HepG2 (cell line): ENCODE results near the gene ANAPC2. TPM values are rescaled to one million over a fixed set of nuclear protein-coding genes. Genes with fewer than 3 reads are reported as not detected.
A peak's percentile ranks its signal among the peaks of the same experiment; 100 is the strongest.

Source experiments
- CENPX ChIP-seq: sonication (generic); formaldehyde crosslinking; IDR thresholded peaks from 2 replicates; pipeline ENCODE4 v1.9.0; 2021; ENCODE audit warnings: mild to moderate bottlenecking, missing genetic modification reagents, moderate library complexity
- EEA1 ChIP-seq: sonication (generic); formaldehyde crosslinking; IDR thresholded peaks from 2 replicates; pipeline ENCODE4 v1.5.1; 2020; ENCODE audit warnings: mild to moderate bottlenecking, missing genetic modification reagents, borderline replicate concordance
- JUNB ChIP-seq: sonication (generic); formaldehyde crosslinking; IDR thresholded peaks from 2 replicates; pipeline ENCODE4 v1.8.0; 2022; ENCODE audit warnings: missing genetic modification reagents, mild to moderate bottlenecking, borderline replicate concordance
- KDM6A ChIP-seq: IDR thresholded peaks from 2 replicates; pipeline ENCODE4 v1.6.1; 2016; ENCODE audit warnings: low read depth
- KLF16 ChIP-seq, 2 experiments: sonication (generic) in 1 of 2; formaldehyde crosslinking in 1 of 2; IDR thresholded peaks; 2 replicates each; pipeline versions ENCODE4 v1.6.1 to v1.8.0; 2016 to 2023; ENCODE audit warnings: missing genetic modification reagents in 2 of 2, missing compliant biosample characterization in 1 of 2
- NFE2 ChIP-seq: sonication (generic); formaldehyde crosslinking; IDR thresholded peaks from 2 replicates; pipeline ENCODE4 v1.4.0; 2020; ENCODE audit warnings: missing genetic modification reagents
- REPIN1 ChIP-seq: sonication (generic); formaldehyde crosslinking; IDR thresholded peaks from 2 replicates; pipeline ENCODE4 v1.8.0; 2022; ENCODE audit warnings: missing genetic modification reagents, low read depth, mild to moderate bottlenecking, borderline replicate concordance
- SMAD1 ChIP-seq: sonication (generic); formaldehyde crosslinking; IDR thresholded peaks from 2 replicates; pipeline ENCODE4 v1.4.0; 2020; ENCODE audit warnings: missing genetic modification reagents, low read depth, mild to moderate bottlenecking, borderline replicate concordance
- TBX2 ChIP-seq: sonication (generic); formaldehyde crosslinking; IDR thresholded peaks from 2 replicates; pipeline ENCODE4 v1.5.0; 2020; ENCODE audit warnings: missing genetic modification reagents, mild to moderate bottlenecking, borderline replicate concordance
- WIZ ChIP-seq: sonication (generic); formaldehyde crosslinking; IDR thresholded peaks from 2 replicates; pipeline ENCODE4 v1.5.1; 2020; ENCODE audit warnings: mild to moderate bottlenecking, missing genetic modification reagents
- ZFX ChIP-seq: sonication (generic); formaldehyde crosslinking; IDR thresholded peaks from 2 replicates; pipeline ENCODE4 v1.4.0; 2020; ENCODE audit warnings: mild to moderate bottlenecking, low read depth, missing genetic modification reagents, moderate library complexity
- ZNF138 ChIP-seq: sonication (generic); formaldehyde crosslinking; IDR thresholded peaks from 2 replicates; pipeline ENCODE4 v1.5.0; 2020; ENCODE audit warnings: mild to moderate bottlenecking, low read depth, missing genetic modification reagents
- ZNF614 ChIP-seq: IDR thresholded peaks from 2 replicates; pipeline ENCODE4 v1.6.1; 2018; ENCODE audit warnings: missing biosample characterization, missing genetic modification reagents, inconsistent platforms, borderline replicate concordance
- ZNF746 ChIP-seq: sonication (generic); formaldehyde crosslinking; IDR thresholded peaks from 2 replicates; pipeline ENCODE4 v1.8.0; 2022; ENCODE audit warnings: mild to moderate bottlenecking, missing genetic modification reagents
- ZNF749 ChIP-seq: sonication (generic); formaldehyde crosslinking; IDR thresholded peaks from 2 replicates; pipeline ENCODE4 v1.8.0; 2022; ENCODE audit warnings: mild to moderate bottlenecking, missing genetic modification reagents, moderate library complexity, borderline replicate concordance
- ZZZ3 ChIP-seq: sonication (generic); formaldehyde crosslinking; IDR thresholded peaks from 2 replicates; pipeline ENCODE4 v1.4.0; 2020; ENCODE audit warnings: missing genetic modification reagents, mild to moderate bottlenecking, borderline replicate concordance
- polyA plus RNA-seq, 8 experiments: library from polyadenylated mRNA; depleted of rRNA in 3 of 8; stranded (reverse) in 7 of 8; unstranded in 1 of 8; fragments of >200 nt; fragmentation: Illumina TruSeq in 4 of 8; extraction: Trizol in 4 of 8; gene quantifications; 2 replicates each; pipeline versions ENCODE4 v1.2.1 to v1.2.3, GENCODE V29; 2011 to 2016; ENCODE audit warnings: low read depth in 4 of 8, missing spikeins in 1 of 8, mixed read lengths in 1 of 8; ENCODE audit not compliant: insufficient read depth in 1 of 8
- total RNA-seq, 5 experiments: library from RNA; depleted of rRNA; stranded (reverse); fragments of >200 nt; fragmentation: Illumina TruSeq; extraction: Trizol; gene quantifications; 2 replicates each; pipeline ENCODE4 v1.2.3, GENCODE V29; 2016; ENCODE audit warnings: low read depth in 1 of 5
- TF ChIP-seq, protein P1 (sequence below): sonication (generic); formaldehyde crosslinking; IDR thresholded peaks from 2 replicates; pipeline ENCODE4 v1.8.0; 2022; ENCODE audit warnings: mild to moderate bottlenecking, missing genetic modification reagents, moderate library complexity
- TF ChIP-seq, protein P2 (sequence below): IDR thresholded peaks from 2 replicates; pipeline ENCODE4 v1.6.1; 2016; ENCODE audit warnings: missing genetic modification reagents, missing compliant biosample characterization
- TF ChIP-seq, protein P3 (sequence below): sonication (generic); formaldehyde crosslinking; IDR thresholded peaks from 2 replicates; pipeline ENCODE4 v1.5.0; 2020; ENCODE audit warnings: missing genetic modification reagents
- TF ChIP-seq, protein P4 (sequence below): sonication (generic); formaldehyde crosslinking; IDR thresholded peaks from 2 replicates; pipeline ENCODE4 v1.9.0; 2021; ENCODE audit warnings: missing genetic modification reagents, borderline replicate concordance
- TF ChIP-seq, protein P5 (sequence below), 2 experiments: fragments of 450-650 bp in 1 of 2; sonication (generic) in 1 of 2; formaldehyde crosslinking; IDR thresholded peaks; 2 replicates each; pipeline versions ENCODE4 v1.5.0 to v1.8.0; 2020 to 2022; ENCODE audit warnings: mild to moderate bottlenecking in 1 of 2, missing genetic modification reagents in 1 of 2

Gene ANAPC2
- total and polyA plus RNA-seq, 2 of the 13 experiments (the other 11 are each of a cell fraction or from before 2014, with no cell fraction given), result 12.3 to 15.4 TPM

DNA sequence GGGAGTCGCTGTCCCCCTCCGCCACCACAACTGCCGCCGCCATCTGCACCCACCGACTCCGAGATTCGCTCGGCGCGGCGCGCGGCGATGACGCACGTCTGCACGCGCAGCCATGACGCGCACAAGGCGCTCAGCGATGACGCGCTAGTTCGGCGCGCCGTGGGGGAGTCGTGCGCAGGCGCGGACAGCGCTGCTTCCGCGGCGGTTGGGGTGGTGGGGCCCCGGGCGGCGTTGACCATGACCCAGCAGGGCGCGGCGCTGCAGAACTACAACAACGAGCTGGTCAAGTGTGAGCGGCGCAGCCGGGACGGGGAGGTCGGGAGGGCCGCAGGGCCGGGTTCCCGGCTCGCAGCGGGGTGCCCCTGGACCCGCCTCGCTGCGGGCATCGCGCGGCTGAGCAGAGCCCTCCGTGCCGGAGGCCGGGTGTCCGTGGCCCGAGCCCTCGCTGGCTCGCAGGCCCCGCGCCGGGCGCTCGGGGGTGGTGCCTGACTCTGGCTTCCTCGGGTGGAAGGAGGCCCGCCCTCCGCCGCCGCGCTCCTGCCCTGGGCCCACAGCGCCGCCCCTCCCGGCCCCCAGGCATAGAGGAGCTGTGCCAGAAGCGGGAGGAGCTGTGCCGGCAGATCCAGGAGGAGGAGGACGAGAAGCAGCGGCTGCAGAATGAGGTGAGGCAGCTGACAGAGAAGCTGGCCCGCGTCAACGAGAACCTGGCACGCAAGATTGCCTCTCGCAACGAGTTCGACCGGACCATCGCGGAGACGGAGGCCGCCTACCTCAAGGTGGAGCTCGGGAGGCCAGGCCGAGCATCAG, at the start of gene ANAPC2, which contains the start of gene SSNA1 (continued):
- TF ChIP-seq, protein P1, sequence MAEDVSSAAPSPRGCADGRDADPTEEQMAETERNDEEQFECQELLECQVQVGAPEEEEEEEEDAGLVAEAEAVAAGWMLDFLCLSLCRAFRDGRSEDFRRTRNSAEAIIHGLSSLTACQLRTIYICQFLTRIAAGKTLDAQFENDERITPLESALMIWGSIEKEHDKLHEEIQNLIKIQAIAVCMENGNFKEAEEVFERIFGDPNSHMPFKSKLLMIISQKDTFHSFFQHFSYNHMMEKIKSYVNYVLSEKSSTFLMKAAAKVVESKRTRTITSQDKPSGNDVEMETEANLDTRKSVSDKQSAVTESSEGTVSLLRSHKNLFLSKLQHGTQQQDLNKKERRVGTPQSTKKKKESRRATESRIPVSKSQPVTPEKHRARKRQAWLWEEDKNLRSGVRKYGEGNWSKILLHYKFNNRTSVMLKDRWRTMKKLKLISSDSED (CRISPR knock-in tag), result no peak
- TF ChIP-seq ZNF746 (peak; percentile 45), ZFX (peak; percentile 93), REPIN1 (CRISPR knock-in tag) (peak; percentile 95), NFE2 (CRISPR knock-in tag) (no peak), SMAD1 (CRISPR knock-in tag) (0 out of 2 replicates have a peak, but pooled peaks have one; percentile 94), ZZZ3 (CRISPR knock-in tag) (peak; percentile 90; the same call in 1 of the 2 replicates), ZNF614 (CRISPR knock-in tag) (0 out of 2 replicates have a peak, but pooled peaks have one; percentile 63), ZNF138 (CRISPR knock-in tag) (peak; percentile 53; the same call in 1 of the 2 replicates), ZNF749 (CRISPR knock-in tag) (no peak; the same call in 1 of the 2 replicates), KLF16 (CRISPR knock-in tag; IDR thresholded peaks at IDR 0.05) (peak in 1 of 2 experiments; percentile 75; a peak in 2 of 4 replicates), KDM6A (CRISPR knock-in tag) (no peak), CENPX (CRISPR knock-in tag) (no peak), EEA1 (CRISPR knock-in tag) (peak; percentile 78; the same call in 1 of the 2 replicates), WIZ (CRISPR knock-in tag) (peak; percentile 82; the same call in 1 of the 2 replicates), JUNB (CRISPR knock-in tag) (no peak), TBX2 (peak; percentile 84; the same call in 1 of the 2 replicates)
- TF ChIP-seq, protein P2, sequence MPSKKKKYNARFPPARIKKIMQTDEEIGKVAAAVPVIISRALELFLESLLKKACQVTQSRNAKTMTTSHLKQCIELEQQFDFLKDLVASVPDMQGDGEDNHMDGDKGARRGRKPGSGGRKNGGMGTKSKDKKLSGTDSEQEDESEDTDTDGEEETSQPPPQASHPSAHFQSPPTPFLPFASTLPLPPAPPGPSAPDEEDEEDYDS (CRISPR knock-in tag), result peak; percentile 67
- TF ChIP-seq, protein P3, sequence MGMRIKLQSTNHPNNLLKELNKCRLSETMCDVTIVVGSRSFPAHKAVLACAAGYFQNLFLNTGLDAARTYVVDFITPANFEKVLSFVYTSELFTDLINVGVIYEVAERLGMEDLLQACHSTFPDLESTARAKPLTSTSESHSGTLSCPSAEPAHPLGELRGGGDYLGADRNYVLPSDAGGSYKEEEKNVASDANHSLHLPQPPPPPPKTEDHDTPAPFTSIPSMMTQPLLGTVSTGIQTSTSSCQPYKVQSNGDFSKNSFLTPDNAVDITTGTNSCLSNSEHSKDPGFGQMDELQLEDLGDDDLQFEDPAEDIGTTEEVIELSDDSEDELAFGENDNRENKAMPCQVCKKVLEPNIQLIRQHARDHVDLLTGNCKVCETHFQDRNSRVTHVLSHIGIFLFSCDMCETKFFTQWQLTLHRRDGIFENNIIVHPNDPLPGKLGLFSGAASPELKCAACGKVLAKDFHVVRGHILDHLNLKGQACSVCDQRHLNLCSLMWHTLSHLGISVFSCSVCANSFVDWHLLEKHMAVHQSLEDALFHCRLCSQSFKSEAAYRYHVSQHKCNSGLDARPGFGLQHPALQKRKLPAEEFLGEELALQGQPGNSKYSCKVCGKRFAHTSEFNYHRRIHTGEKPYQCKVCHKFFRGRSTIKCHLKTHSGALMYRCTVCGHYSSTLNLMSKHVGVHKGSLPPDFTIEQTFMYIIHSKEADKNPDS, result 0 out of 2 replicates have a peak, but pooled peaks have one; percentile 23
- TF ChIP-seq, protein P4, sequence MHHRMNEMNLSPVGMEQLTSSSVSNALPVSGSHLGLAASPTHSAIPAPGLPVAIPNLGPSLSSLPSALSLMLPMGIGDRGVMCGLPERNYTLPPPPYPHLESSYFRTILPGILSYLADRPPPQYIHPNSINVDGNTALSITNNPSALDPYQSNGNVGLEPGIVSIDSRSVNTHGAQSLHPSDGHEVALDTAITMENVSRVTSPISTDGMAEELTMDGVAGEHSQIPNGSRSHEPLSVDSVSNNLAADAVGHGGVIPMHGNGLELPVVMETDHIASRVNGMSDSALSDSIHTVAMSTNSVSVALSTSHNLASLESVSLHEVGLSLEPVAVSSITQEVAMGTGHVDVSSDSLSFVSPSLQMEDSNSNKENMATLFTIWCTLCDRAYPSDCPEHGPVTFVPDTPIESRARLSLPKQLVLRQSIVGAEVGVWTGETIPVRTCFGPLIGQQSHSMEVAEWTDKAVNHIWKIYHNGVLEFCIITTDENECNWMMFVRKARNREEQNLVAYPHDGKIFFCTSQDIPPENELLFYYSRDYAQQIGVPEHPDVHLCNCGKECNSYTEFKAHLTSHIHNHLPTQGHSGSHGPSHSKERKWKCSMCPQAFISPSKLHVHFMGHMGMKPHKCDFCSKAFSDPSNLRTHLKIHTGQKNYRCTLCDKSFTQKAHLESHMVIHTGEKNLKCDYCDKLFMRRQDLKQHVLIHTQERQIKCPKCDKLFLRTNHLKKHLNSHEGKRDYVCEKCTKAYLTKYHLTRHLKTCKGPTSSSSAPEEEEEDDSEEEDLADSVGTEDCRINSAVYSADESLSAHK (CRISPR knock-in tag), result peak; percentile 75
- TF ChIP-seq, protein P5, sequence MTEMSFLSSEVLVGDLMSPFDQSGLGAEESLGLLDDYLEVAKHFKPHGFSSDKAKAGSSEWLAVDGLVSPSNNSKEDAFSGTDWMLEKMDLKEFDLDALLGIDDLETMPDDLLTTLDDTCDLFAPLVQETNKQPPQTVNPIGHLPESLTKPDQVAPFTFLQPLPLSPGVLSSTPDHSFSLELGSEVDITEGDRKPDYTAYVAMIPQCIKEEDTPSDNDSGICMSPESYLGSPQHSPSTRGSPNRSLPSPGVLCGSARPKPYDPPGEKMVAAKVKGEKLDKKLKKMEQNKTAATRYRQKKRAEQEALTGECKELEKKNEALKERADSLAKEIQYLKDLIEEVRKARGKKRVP (CRISPR knock-in tag; IDR thresholded peaks at IDR 0.05), result 0 out of 4 replicates have a peak, but pooled peaks of 1 of the 2 experiments have one; percentile 5
